Panc1 (cell line): ENCODE measurements around the gene LTB4R2.

Experiments
- POLR2AphosphoS5 ChIP-seq: IDR thresholded peaks from 2 replicates; pipeline ENCODE4 v1.6.1; 2012; ENCODE audit warnings: mild to moderate bottlenecking, low read depth, low read length, moderate library complexity
- SIN3A ChIP-seq: IDR thresholded peaks from 2 replicates; pipeline ENCODE4 v1.6.1; 2012; ENCODE audit warnings: low read depth, mild to moderate bottlenecking, low read length, moderate library complexity, borderline replicate concordance; ENCODE audit not compliant: insufficient read depth
- TF ChIP-seq, protein P1 (sequence below): fragments of 450-650 bp; IDR thresholded peaks from 2 replicates; pipeline ENCODE4 v1.5.1; 2017; ENCODE audit warnings: mild to moderate bottlenecking

DNA sequence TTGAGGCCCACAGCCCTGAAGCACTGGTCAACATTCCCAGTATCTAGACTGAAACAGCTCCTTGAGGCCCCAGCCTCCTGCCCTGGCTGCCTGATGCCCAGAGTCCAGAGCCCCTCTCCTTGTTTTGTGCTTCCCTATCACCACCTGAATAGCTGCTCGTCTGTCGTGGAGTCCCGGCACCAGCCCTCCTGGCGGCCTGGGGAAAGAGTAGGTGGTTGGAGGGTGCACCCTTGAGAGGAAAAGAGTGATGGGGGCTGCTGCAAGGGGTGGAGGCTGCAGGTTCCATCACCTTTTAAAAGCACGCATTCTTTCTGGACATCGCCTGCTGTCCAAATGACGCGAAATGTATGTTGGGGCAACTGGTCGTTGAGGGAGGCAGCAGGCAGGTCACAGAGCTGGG, 41.7 kb upstream of the LTB4R2 start:
- TF ChIP-seq, protein P1, sequence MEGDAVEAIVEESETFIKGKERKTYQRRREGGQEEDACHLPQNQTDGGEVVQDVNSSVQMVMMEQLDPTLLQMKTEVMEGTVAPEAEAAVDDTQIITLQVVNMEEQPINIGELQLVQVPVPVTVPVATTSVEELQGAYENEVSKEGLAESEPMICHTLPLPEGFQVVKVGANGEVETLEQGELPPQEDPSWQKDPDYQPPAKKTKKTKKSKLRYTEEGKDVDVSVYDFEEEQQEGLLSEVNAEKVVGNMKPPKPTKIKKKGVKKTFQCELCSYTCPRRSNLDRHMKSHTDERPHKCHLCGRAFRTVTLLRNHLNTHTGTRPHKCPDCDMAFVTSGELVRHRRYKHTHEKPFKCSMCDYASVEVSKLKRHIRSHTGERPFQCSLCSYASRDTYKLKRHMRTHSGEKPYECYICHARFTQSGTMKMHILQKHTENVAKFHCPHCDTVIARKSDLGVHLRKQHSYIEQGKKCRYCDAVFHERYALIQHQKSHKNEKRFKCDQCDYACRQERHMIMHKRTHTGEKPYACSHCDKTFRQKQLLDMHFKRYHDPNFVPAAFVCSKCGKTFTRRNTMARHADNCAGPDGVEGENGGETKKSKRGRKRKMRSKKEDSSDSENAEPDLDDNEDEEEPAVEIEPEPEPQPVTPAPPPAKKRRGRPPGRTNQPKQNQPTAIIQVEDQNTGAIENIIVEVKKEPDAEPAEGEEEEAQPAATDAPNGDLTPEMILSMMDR, result no peak
- TF ChIP-seq POLR2AphosphoS5 (no peak), SIN3A (no peak)
